Stimulated activated CD8-positive, alpha-beta memory T cell treated with anti-CD3 and anti-CD28 coated beads, Interleukin-15, amount 100 ng/mL, for 4 hours (primary cell): ENCODE data around the gene C9orf78.

Experiments
- DNase-seq, 2 donors: peaks; one replicate each; pipeline ENCODE4 v3.0.0-alpha.2; 2020; ENCODE audit warnings: low read depth in 2 of 2

The C9orf78 gene

GRCh38 chr9:129840034-129840433, 5.0 kb upstream of the C9orf78 start:
- no peak for DNase-seq

DNA sequence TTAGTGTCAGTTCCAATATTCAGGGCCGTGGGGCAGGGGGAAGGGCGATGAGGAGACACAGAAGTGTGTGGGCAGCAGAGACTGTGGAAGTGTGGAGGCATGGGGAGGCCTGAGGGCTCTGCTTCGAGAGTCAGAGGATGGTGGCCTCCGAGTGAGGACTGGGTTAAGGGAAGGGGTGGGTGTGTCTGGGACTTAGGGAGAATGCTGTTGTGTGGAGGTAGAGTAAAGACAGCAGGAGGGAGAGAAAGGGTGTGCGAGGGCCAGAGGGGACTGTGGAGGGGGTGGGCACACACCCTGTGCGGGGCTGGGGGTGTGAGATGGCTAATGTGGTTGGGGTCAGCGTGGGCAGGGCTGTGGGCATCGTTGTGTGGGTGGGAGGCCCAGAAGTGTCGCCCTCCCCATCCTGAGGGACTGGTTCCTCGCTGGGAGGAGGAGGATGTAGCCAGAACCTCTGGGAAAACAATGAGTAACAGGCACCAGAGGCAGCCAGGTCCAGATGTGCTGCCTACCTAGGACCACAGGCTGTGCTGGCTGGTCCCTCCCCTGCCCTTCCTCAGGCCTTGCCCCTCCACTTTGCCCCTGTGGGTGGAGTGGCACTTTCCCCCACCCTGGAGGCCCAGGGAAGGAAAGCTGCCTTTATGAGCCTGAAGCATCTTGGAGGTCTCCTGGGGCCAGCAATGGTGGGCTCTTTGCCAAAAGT, 4.4 kb upstream of the C9orf78 start:
- no peak for DNase-seq

DNA sequence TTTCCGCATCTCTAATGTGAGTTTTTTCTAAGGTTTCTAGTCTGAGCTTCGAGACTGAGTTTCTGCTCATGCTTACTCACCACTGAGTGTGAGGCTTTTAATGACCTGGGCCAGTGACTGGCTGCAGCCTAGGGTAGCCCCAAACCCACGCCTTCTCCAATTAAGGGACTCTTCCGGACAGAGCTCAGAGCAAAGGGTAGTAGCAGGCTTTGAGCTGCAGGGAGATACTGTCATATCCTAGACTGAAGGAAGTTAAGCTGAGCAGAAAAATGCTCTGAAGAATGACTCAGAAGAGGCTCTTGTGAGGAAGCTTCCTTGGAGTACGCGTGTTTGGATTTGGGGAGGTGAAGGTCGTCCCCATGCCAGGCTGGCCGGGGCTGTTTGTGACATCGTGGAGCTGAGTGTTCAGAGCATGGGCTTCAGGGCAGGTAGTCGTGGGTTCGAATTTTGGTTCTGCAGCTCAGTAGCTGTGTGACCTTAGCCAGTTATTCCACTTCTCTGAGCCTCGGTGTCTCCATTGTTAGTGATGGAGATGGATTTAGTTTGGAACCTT, 3.7 kb upstream of the C9orf78 start:
- no peak for DNase-seq

DNA sequence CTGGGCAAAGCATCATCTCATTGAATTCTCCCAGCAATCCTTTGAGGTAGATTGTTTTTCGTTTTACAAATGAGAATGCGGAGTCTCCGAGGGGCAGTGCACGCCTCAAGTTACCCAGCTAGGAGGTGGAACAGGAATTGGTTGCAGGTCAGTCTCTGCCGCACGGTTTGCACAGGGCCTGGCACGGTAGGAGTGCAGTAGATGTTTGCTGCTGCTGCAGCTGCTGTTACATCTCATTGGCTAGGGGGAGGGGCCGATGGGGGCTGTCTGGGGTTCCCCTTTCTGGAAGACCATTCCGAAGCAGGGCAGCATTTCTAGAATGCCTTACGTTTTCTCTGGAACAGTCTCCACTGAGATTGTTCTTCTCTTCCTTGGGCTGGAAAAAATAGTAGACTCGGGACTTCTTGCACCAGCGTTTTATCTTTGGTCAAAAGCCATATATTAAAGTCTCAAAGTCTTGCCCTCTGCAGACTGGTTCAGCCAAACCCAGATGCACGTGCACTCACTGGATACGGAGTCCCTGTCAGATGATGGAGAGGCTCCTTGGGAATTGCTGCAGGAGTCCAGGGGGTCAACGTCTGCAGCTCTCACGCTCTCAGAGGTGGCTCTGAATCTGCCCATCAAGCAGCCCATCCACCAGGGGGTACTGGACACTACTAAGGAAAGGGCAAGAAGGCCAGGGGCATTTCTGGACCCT, 1.4 kb upstream of the C9orf78 start:
- DNase-seq = no peak

GRCh38 chr9:129835860-129836223, 767 bp upstream of the C9orf78 start:
- DNase-seq = no peak

- DNase-seq = no peak
These were observed 467 bp downstream of the C9orf78 start for GRCh38 chr9:129834489-129835127.

- no peak for DNase-seq
These were observed 2.1 kb downstream of the C9orf78 start for GRCh38 chr9:129832982-129833381.

DNA sequence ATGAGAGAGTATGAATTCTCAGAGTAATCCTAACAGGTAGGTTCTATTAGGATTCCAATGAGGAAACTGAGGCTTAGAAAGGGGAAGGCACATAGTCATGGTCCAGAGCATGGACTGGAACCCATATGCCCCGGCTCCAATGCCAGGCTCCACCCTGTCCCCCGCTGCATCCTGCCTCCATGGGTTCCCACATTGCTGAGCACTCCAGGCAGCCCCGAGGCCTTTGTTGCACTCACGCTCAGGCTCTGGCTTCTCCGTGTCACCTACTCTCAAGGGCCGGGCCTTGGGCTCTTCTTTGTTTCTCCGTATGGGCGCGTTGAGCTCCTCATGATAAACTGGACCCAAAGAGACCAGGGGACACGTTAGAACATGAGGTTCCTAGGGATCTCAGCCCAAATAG, 6.1 kb downstream of the C9orf78 start:
- no peak for DNase-seq

DNA sequence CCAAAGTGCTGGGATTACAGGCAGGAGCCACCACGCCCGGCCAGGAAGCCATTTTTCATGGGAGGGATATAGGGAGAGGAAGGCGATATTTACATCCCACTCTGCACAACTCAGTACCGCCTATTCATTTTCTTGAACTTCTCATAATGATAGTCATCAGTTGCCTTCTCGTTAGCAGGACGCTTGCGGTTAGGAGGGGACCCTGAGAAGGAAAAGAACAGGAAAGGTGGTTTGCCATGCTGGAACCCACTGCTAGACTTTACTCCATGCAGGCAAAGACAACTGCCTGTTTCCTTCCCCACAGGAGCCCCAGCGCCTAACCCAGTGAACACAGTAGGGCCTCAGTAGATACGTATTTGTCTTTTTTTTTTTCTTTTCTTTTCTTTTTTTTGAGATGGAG, 7.0 kb downstream of the C9orf78 start:
- DNase-seq = no peak

GRCh38 chr9:129826759-129827158, 8.3 kb downstream of the C9orf78 start:
- DNase-seq = no peak

GRCh38 chr9:129826344-129826743, 8.7 kb downstream of the C9orf78 start:
- DNase-seq = no peak

DNA sequence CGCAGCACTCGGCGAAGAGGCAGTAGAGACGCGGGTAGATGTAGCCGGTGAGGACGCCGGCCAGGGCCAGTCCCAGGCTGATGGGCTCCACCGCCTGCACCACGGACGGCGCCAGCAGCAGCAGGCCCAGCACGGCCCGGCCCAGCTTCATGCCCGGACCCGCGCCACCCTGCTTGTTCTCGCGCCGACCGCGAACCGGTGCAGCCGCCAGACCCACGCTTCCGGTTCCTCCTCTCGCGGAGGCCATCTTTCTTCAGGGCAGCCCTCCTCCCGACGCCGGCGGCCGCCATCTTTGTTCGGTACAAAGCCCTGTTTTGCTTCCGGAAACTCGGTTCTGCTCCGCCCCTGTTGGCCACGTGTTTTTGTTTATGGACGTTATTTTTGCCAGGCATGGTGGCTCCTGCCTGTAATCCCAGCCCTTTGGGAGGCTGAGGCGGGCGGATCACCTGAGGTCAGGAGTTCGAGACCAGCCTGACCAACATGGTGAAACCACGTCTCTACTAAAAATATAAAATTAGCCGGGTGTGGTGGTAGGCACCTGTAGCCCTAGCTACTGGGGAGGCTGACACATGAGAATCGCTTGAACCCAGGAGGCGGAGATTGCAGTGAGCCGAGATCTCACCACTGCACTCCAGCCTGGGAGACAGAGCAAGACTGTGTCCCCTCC, 11.0 kb downstream of the C9orf78 start, which contains the start of gene TOR1A:
TSS of gene TOR1A (minus strand) at position 202 of the 667 bp plus-strand sequence. CDS start at position 151, 51 bp downstream.
- DNase-seq = peak; percentile 80 to 86

- DNase-seq = no peak
These were observed 11.5 kb downstream of the C9orf78 start for GRCh38 chr9:129823542-129823934.

GRCh38 chr9:129822898-129823541, 12.1 kb downstream of the C9orf78 start:
- DNase-seq = no peak

- no peak for DNase-seq
These were observed 18.3 kb downstream of the C9orf78 start for GRCh38 chr9:129816501-129817435.

GRCh38 chr9:129815278-129815677, 19.8 kb downstream of the C9orf78 start:
- no peak for DNase-seq

DNA sequence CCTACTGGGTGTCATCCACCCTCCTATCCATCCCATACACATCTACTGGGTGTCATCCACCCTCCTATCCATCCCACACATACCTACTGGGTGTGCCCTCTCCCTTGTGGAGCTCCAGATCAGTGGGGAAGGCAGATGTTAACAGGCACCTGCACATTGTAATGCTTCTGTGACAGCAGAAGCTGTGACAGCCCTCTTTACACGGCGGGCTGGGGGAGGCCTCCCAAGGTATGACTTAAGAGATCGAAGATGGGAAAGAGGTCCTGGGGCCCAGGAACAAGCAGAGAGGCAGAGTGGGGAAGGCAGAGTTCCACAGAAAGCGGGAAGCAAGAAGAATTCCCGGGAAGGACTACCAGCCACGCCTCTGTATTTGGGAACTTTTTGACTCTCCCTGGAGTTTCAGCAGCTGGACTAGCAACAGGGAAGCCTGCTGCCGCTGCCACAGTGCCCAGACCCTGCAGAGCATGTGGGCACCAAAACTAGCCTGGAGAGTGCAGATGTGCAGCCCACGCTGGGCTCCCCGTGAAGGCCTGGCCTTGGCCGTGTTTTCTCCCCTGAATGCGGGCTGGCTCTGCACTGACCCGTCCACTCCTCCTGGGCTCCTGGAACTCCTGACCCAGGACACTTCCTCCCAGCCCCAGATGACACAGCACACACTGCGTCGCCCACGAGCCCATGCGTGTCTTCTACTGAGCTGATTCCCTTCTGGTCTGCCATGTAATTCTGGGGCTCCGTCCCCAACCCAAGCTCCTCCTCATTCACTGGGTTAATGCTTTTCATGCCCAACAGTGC, 20.4 kb downstream of the C9orf78 start:
- no peak for DNase-seq

GRCh38 chr9:129813661-129814060, 21.4 kb downstream of the C9orf78 start:
- no peak for DNase-seq

DNA sequence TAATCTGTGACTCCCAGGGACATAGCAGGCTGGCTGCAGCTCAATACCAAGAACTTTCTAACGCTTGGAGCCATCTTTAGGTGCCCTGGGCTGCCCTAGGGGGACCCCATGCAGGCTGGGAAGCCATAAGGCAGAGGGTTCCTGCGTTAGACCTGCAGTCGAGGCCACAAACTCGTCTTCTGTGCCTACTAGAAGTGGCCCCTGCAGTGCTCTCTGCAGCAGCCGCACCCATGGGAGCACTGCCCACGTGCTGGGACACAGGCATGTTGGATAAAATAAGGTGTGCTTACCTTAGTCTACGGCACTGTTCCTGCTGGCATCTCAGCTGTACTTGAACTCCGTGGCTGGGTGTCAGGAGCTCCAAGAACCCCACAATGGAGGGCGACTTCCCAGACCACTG, 22.7 kb downstream of the C9orf78 start:
- no peak for DNase-seq

GRCh38 chr9:129811967-129812363, 23.1 kb downstream of the C9orf78 start:
- DNase-seq = no peak
